Measurements from ENCODE around the gene INTS2.
"Not testable (repeated sequence)": the region's sequence is repeated elsewhere in the genome, so short reads cannot be mapped to it uniquely, and the experiment has no call there.

INTS2 gene

GRCh38 chr17:61822326-61823285 lies 105.2 kb downstream of the INTS2 start:
- no peak for DNase-seq (ENCODE audit: low spot score)

- DNase-seq (ENCODE audit: low spot score), result no peak
Measured at GRCh38 chr17:61821655-61822054, 106.1 kb downstream of the INTS2 start.

DNA sequence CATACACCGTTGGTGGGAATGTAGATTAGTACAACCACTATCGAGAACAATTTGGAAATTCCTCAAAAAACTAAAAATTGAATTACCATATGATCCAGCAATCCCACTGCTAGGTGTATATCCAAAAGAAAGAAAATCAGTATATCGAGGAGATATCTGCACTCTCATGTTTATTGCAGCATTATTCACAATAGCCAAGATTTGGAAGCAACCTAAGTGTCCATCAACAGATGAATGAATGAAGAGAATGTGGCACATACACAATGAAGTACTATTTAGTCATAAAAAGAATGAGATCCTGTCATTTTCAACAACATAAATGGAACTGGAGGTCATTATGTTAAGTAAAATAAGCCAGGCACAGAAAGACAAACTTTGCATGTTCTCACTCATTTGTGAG lies 108.5 kb downstream of the INTS2 start:
- not testable (repeated sequence) for DNase-seq (ENCODE audit: low spot score)

GRCh38 chr17:61818225-61818624 lies 109.6 kb downstream of the INTS2 start:
- no peak for DNase-seq (ENCODE audit: low spot score)

GRCh38 chr17:61817452-61817851 lies 110.3 kb downstream of the INTS2 start:
- no peak for DNase-seq (ENCODE audit: low spot score)

DNA sequence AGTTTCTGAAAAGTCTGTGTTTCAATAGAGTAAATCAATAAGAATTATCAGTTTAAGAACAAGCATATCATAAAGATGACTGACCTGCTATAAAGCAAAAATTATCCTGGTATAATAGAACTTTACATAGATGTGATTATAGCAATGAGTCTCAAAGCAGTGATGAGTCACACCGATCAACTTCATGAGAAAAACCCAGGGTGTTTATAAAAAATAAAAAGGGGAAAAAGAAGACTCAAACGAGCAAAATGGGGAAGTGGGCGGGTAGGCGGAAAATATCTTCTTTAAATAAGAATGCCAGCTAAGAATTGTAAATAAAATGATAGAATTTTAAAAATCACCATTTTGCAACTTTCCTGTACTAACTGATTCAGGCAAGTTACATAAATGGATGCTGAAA lies 111.2 kb downstream of the INTS2 start:
- DNase-seq (ENCODE audit: low spot score), result no peak

DNA sequence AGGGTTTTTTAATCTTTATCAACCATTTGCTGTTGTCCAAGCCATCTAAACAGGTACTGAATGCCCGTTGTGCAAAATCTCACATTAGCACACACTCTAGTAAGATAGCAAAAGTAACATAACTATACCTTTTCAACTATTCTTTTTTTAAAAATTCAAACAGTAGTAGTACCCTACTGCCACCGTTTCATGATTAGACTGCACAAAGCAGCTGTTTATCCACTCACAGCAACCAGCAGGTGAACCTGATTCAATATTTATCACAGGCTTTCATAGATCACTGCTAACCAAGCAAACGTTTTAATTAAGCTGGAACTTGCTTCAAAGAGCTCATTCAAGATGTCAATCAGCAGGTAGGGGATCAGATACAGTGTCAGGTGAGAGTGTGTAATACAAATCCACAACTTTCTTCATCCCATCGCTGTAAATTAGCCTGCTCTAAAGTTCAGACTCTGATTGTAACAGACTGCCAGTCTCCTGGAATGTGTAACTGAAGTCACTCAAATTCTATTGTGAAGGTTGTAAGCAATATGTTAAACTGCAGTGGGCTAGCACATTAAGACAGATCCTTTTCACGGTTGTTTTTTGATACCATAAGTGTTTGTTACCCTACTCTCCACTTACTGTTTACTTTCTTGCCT lies 111.8 kb downstream of the INTS2 start:
- DNase-seq (ENCODE audit: low spot score), result no peak

Small RNAs within 50 kb of the gene (small RNA-seq; reads per million reads assigned to genes)
- gene RF00019, result 0 reads per million in 2 experiments
